Activated CD4-positive, alpha-beta T cell treated with anti-CD3 and anti-CD28 coated beads for 48 hours (primary cell): Measurements from ENCODE around the gene MCF2L.
"Not testable (repeated sequence)": the region's sequence is repeated elsewhere in the genome, so short reads cannot be mapped to it uniquely, and the experiment has no call there.

Experiments
- DNase-seq: peaks from one replicate; pipeline ENCODE4 v3.0.0-alpha.2; 2020

The MCF2L gene

DNA sequence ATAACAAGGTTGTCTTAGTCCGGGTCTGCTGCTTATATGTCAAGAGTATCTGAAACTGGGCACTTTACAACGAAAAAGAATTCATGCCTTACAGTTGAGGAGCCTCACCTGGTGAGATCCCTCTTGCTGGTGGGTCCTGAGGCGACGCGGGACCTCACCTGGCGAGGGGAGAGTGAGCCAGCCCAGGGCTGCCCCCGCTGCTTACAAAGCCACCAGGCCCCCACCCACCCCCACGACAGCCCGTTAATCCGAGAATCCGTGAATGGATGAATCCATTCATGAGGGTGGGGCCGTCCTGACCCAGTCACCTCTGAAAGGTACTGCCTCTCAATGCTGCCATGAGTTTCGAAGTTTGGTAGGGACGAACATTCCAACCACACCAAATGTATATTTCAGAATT lies 82.6 kb downstream of the MCF2L start:
- DNase-seq = no peak

GRCh38 chr13:113052206-113052605 lies 83.2 kb downstream of the MCF2L start:
- DNase-seq = no peak

DNA sequence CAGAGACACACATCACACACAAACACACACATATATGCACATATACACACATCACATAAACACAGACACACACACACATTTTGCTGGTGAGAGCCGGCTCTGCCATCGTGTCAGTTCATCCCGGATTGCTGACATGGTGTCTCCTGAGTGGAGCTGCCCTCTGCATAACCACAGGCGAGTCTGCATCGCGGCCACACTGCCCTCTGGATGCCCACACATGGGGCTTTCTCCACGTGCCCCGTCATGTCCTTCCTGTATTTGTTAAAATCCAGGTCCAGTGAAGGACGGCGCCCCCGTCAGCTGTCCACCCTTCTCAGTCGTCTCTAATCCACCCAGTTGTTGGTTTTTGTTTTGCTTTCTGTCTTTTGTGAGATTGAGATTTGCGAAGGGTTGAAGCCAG lies 84.0 kb downstream of the MCF2L start:
- no peak for DNase-seq

DNA sequence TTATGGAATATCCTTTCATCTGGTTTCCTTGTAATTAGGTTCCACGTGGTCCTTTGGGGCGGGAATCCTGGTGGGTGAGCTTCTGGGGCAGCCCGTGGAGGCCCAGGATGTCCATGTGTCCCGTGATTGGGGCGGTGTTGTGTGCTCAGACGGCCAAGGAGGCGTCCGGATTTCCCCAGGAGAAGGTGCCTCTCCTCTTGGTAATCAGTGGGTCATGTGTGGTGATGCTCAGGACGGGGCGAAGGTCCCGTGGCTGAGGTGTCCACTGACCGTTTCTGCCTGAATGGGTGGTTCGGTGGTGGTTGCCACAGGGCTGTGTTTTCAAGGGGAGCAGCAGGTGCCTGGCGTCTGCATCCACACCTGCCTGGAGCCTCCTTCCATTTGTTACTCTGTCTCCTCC lies 84.4 kb downstream of the MCF2L start:
- DNase-seq = no peak

DNA sequence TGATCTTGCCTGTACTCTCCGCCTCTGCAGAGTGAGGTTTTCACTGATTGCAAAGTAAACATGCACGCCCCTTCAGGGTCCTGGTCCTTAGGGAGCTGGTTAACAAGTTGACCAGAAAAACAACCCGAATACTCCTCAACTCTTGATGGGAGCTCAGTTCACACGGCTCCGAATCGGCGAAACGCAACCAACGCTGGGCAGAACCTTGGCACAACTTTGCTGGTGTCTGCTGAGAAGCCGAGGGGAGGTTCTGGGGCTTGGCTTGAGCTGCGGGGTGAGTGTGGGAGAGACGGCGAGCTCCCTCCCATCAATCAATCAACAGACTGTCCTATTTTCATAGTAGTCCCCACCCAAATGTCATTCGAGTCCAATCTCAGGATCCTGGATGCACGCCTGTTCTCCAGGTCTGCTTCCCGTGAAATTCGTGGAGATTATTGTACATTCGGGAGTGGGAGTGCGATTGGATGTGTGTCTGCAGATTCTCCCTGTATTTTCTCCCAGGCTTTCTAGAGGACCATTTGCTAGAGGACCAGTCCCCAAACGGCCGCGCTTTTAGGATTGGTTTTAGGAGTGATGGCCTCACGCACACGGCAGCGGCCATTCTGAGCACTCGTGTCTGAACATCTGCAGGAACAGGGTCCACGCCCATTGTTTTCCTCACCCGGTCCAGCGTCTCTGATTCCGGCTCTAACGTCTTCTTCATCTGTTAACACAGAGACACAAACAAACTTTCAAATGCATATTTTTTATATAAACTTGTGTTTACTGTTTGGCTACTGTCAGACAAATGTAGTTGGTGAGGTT lies 85.0 kb downstream of the MCF2L start:
- DNase-seq = no peak

- DNase-seq = no peak
Observed at GRCh38 chr13:113057084-113057483, 88.1 kb downstream of the MCF2L start.

DNA sequence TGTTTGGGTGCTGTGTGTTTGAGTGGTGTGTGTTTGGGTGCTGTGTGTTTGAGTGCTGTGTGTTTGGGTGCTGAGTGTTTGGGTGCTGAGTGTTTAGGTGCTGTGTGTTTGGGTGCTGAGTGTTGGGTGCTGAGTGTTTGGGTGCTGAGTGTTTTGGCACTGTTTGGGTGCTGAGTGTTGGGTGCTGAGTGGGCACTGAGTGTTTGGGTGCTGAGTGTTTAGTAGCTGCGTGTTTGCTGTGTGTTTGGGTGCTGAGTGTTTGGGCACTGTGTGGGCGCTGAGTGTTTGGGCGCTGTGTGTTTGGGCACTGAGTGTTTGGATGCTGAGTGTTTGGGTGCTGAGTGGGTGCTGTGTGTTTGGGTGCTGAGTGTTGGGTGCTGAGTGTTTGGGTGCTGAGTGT lies 88.5 kb downstream of the MCF2L start:
- DNase-seq = not testable (repeated sequence)

DNA sequence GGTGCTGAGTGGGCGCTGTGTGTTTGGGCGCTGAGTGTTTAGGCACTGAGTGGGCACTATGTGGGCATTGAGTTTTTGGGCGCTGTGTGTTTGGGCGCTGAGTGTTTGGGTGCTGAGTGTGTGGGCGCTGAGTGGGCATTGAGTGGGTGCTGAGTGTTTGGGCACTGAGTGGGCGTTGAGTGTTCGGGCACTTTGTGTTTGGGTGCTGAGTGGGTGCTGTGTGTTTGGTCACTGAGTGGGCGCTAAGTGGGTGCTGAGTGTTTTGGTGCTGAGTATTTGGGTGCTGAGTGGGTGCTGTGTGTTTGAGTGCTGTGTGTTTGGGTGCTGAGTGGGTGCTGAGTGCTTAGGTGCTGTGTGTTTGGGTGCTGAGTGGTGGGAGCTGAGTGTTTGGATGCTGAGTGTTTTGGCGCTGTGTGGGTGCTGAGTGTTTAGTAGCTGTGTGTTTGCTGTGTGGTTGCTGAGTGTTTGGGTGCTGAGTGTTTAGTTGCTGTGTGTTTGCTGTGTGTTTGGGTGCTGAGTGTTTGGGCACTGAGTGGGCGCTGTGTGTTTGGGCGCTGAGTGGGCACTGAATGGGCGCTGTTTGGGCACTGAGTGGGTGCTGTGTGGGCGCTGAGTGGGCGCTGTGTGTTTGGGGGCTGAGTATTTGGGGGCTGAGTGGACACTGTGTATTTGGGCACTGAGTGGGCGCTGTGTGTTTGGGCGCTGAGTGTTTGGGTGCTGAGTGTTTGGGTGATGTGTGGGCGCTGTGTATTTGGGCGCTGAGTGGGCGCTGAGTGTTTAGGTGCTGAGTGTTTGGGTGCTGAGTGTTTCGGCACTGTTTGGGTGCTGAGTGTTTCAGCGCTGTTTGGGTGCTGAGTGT lies 89.3 kb downstream of the MCF2L start:
- no peak for DNase-seq

- DNase-seq = no peak
Observed at GRCh38 chr13:113058988-113059850, 90.2 kb downstream of the MCF2L start.

DNA sequence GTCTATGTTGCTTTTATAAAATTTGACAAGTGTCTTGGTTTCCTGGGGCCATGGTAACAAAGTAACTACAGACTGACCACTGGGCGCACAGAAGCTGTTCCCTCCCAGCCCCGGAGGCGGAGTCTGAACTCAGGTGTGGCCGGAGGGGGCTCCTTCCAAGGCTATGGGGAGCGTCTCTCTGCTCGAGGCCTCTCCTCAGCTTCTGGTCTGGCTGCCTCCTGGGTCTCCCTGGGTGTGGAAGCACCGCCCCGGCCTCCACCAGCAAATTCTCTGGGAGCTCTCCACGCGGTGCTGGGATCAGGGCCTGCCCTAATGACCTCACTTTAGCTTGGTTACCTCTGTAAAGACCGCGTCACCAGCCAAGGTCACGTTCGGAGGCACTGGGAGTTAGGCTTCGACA lies 90.9 kb downstream of the MCF2L start:
- DNase-seq = no peak

DNA sequence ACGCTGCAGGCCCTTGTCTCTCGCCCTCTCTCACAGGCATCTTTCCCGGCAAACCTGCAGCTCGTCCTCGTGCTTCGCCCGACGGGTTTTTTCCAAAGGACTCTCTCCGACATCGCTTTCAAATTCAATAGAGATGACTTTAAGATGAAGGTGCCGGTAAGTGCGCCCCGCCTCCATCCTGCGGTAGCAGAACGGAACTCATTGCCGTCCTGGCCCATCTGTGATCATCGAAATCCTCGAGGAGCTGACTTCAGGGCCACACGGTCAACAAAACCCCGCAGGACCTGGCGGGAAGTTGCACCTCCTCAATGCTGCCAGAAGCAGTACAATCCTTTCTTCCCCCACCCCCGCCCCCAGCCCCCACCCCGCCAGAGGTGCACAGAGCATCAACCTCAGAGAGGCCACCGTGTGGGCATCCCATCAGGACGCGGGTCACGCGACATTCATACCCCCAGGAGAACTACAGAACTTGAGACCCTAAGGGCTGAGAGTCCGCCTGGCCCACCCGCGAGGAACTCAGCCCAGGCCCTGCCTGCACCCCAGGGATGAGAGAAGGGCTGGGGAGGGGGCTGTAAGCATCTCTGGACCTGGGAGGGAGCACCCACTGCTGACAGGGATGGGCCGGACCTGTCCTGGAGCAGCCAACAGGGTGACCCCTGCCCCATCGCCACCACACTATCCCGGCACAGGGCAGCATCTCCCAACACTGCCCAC lies 91.7 kb downstream of the MCF2L start:
- no peak for DNase-seq

DNA sequence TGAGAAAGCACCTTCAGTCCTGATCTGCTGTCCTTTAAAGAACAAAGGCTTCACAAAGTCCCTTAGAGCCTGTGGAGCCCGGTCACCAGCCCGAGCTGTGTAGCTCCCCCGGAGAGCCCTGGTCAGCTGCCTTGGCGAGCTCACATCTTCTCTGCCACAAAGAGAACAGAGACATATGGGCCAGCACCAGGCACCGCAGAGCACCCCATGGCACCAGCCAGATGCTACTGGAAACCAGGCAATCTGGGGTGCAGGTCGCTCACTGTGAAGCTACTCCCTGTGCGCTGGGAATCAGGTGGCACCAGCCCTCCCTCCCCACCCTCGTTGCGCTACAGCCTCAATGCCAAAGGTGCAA lies 92.2 kb downstream of the MCF2L start:
- DNase-seq = no peak

- DNase-seq = no peak
Observed at GRCh38 chr13:113061796-113062425, 92.9 kb downstream of the MCF2L start.

GRCh38 chr13:113062691-113063090 lies 93.7 kb downstream of the MCF2L start:
- DNase-seq = no peak

DNA sequence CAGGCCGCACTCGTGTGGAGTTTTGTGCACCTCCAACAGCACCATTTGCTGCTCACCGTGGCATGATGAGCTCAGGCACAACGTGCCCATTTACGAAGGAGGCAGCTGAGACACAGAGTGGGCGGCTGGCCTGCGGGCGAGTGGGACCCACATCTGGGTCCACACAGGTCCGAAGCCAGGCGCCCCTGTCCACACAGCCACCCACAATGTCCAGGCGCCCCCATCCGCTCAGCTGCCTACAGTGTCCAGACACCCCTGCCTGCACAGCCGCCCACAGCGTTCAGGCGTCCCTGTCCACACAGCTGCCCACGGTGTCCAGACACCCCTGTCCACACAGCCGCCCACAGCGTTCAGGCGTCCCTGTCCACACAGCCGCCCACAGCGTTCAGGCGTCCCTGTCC lies 94.1 kb downstream of the MCF2L start:
- DNase-seq = no peak

- no peak for DNase-seq
Observed at GRCh38 chr13:113064000-113064533, 95.1 kb downstream of the MCF2L start.

DNA sequence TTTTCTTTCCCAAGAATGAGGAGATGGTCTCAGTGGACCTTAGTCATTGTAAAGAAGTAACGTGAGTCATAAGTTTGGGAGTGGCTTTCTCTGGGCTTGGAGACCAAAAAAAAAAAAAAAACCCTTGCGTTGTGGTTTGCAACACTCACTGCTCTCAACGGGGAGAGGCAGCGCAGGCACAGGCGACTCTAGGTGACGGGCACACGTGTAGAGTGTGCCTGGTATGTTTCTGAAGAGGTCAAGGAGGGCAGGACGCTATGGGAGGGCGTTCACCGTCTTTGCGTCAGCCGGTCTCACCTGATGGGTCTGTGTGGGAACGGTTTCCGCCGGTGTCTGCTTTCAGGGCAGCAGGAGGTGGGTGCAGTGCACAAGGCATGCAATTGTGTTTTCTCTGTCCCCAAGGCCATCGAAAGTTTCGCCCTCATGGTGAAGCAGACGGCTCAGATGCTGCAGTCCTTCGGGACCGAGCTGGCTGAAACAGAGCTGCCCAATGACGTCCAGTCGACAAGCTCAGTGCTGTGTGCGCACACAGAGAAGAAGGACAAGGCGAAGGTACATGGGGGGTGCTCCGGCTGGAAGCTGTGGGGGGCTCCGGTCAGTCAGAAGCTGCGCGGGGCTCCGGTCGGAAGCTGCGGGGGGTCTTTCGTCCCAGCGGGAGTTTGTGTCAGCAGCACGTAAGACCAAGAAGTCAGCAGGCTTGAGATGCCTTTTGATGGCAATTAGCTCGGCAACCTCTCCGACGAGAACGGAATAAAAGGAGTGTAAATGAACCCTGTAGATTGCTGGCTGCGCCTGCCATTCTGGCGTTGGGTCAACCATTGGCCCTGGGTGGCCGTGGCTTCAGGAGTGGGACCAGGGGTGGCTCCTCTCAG lies 95.8 kb downstream of the MCF2L start:
- no peak for DNase-seq

- DNase-seq = no peak
Observed at GRCh38 chr13:113065406-113066141, 96.6 kb downstream of the MCF2L start.

DNA sequence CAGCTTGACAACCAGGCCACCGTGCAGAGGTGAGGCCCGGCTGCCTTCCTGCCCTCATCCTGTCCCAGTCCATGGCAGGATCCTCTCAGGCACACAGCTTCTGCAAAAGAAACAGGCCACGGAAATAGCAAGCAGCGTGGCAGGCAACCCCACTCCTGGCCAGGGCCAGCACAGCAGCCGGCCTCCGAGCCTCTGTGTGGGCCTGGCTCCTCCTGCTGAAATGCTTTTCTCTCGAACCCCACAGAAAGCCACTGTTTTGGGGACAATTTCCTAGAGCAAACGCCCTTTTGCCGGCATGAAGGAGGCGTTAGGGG lies 97.1 kb downstream of the MCF2L start:
- no peak for DNase-seq

DNA sequence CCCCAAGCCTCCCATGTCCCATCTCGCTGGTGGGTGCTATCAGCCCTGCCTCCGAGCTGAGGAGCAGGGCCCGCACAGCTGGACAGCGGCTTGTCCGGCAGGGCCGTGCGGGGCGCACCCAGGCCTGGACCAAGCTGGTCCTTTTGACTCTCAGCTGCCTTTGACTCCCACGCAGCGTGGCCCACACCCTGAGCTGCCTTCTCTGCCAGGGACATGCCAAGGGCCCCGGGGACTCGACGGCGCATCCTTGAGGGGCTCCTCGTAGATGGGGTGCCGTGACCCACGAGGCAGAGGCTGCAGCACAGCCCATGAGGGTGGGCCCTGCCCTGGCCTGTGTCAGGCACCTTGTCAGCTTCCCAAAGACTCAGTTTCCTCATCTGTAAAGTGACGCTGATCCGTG lies 97.7 kb downstream of the MCF2L start:
- DNase-seq = no peak
